Measurements from ENCODE around the gene GPRIN1.
A peak's percentile ranks its signal among the peaks of the same experiment; 100 is the strongest.

GPRIN1 gene

DNA sequence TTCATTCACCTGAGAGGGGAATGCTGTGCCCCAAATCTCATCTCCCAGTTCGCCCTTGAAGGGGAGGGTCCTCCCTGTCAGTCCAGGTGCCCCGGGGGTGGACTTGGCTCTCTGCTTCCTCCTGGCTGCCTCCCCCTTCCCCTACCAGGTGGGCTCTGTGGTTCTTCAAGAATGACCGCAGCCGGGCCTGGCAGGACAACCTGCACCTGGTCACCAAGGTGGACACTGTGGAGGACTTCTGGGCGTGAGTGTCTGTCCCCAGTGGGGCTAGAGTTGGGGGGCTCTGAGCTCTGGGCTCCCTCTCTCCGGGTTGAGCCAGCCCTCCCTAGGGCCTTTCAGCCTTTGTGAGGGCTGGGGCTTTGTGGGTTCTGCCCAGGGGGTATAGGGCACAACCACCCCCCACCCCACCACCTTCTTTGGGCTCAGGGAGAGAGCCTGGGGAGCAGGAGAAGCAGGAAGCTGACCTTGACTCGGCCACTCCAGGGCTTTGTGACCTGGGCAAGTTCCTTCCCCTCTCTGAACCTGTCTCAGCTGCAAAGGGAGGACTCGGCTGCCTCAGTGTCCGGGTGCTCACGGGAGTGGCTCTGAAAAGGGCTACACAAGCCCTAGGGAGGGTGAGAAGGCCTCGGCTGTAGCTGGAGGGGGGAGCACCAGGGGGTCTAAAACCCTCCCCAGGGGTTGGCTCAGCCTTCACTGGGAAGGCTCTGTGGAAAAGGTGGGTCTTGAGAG is 33.7 kb upstream of the GPRIN1 start:
- DNase-seq (ENCODE audit: low spot score) = no peak

DNA sequence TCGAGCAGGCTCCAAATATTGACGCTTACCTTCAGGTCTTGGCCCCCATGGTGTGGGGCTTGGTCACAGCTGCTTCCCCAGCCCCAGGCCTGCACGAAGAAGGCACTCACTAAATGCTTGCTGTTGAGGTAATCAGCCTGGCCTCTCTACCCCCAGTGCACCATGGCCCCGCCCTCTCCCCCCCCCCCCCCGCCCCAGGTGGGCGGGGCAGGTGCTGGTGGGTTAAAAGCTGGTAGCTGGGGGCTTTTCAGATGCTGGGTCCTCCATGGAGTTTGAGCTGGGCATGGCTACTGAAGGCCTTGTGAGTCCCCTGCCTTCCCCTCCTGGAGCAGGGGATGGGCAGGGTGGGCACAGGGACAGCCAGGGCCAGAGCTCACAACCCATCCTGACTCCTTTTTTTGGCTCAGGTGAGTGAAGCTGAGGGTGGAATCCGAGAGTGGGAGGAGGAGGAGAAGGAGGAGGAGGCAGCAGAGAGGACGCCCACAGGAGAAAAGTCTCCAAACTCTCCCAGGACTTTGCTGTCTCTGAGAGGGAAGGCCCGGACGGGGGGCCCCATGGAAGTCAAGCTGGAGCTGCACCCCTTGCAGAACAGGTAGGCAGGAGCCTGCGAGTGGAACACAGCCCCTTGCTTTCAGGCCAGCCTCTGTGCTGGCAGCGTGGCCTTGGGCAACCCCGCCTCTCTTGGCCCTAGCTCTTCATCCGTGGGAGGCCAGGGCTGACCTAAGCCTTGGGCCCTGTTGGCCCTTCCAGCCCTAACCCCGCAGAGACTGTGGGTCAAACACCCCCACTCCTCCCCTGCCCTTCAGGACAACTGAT is 32.9 kb upstream of the GPRIN1 start:
- DNase-seq (ENCODE audit: low spot score) = no peak

DNA sequence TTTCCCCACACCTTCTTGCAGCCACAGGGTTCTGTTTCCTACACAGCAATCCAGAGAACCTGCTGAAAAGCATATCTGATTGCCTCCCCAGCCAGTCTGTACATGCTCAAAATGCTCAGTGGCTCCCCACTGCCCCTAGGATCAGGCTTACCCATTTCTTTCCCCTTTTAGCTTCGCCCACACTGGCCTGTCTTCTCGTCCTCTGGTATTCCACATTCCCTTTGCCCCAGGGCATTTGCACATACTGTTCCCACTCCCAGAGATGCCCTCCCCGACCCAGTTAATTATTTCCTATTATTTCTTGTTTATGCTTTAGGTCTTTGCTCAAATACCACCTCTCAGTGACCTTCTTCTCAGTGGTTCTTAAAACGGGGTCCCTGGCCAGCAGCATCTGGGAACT is 30.7 kb upstream of the GPRIN1 start:
- DNase-seq (ENCODE audit: low spot score) = no peak

DNA sequence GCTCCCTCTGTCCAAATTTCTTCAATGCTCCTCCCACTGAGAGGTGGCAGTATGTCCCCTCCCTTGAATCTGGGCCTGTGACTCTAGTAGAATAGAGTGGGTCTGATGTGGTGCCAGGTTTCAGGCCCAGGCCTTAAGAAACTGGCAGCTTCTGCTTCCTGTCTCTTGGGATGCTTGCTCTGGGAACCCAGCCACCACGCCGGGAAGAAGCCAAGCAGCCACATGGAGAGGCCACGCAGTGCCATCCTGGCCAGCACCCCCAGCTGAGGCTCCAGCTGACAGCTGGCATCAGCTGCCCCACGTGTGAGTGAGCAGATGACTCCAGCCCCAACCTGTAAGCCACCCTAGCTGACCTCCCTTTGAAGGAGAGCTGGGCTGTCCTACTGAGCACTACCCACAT is 30.0 kb upstream of the GPRIN1 start:
- DNase-seq (ENCODE audit: low spot score) = peak; percentile 74

DNA sequence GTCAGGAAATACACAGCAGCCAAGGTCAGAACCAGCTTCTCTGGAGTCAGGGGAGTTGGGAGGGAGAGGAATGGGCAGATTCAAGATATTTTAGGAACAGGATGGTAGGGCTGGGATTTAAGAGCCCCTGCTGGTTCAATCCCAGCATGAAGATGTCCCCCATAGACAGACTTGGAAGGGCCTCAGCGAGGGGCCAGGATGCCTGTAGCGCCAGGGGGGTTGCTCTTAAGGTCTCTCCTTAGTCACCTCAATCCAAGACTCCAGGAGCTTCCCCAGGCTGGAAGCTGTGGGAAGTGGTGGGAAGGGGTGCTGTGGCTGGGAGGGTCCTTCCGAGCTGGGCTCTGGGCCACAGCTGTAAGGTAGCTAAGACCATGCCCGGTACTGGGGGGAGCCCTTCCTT is 29.3 kb upstream of the GPRIN1 start:
- no peak for DNase-seq (ENCODE audit: low spot score)

DNA sequence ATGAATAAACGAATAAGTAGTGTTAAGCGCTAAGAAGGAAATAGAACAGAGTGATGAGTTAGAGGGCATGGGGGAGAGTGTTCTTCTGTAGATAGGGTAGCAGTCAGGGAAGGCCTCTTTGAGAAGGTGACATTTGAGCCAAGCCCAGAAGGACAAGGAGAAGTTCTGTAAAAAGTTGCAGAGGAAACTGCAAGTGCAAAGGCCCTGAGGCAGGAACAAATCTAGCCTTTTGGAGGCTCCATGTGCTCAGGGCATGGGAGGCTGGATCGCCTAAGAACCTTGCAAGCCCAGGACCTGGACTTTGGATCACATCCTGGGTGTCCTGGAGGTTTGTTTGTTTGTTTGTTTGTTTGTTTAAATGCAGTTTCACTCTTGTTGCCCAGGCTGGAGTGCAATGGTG is 28.5 kb upstream of the GPRIN1 start:
- DNase-seq (ENCODE audit: low spot score) = no peak

DNA sequence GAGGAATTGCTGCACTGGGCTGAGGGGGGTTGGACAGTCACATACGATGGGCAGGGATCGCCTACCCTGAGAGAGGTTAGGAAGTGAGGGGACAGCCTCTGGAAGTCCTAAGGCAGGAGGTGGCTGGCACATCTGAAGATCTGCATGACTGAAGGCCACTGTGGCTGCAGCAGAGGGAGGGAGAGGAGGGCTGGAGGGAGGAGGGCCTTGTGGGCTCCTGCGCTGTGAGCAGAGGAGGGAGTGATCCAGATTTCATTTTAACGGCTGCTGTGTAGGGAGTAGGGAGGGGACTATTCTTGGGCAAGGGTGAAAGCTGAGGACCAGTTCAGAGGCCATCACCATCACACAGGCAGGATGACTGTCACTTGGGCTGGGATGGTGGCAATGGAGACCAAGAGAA is 27.6 kb upstream of the GPRIN1 start:
- no peak for DNase-seq (ENCODE audit: low spot score)

DNA sequence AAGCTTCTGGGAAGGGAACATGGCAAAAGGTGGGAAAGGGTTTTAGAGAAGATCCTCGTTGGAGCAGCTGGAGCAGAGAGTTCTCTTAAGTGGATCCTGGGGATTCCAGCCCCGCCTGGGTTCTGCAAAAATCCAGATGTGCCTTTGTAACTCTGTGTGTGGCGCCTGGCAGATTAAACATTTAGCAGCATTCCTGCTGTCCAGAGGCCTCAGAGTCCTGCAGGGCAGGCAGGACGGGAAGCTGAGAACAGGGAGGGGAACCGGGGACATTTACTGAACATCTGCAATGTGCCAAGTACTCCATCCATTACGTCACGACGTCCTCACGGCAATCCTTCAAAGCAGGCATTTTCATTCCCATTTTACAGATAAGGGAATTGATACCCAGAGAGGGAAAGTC is 26.5 kb upstream of the GPRIN1 start:
- DNase-seq (ENCODE audit: low spot score) = no peak

DNA sequence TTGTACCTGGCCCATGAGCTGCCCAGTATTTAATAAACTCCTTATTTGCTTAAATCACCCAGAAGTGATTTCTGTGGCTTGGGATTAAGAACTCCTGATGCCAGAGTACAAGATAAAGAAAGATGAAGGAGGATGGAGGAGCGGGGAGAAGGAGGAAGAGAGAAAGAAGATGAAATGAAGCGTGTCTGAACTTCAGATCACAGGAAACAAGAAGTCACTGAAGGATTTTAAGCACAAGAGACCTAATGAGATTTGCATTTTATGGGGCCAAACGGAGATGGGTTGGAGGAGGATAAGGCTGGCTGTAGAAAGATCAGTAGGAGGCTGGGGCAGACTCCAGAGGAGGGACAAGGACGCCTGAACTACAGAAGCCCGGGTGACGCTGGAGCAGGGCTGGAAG is 23.6 kb upstream of the GPRIN1 start:
- no peak for DNase-seq (ENCODE audit: low spot score)

DNA sequence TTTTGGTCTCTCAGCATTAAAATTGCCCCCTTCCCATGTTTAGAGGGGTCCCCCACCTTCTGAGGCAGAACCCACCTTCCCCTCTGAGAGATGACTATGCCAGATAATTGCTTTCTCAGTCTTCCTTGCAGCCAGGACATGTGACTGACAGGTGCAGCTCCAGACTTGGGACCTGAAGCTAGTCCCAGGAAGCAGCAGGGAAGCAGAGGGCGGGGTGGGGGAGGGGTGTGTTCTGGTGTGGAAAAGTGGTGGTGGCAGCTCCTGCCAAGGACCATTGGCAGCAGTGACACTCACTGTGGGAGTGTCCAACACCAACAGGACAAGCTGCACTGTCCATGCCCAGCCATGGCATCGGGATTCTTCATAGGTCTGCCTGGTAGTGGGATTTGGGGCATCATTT is 22.8 kb upstream of the GPRIN1 start:
- DNase-seq (ENCODE audit: low spot score) = no peak

DNA sequence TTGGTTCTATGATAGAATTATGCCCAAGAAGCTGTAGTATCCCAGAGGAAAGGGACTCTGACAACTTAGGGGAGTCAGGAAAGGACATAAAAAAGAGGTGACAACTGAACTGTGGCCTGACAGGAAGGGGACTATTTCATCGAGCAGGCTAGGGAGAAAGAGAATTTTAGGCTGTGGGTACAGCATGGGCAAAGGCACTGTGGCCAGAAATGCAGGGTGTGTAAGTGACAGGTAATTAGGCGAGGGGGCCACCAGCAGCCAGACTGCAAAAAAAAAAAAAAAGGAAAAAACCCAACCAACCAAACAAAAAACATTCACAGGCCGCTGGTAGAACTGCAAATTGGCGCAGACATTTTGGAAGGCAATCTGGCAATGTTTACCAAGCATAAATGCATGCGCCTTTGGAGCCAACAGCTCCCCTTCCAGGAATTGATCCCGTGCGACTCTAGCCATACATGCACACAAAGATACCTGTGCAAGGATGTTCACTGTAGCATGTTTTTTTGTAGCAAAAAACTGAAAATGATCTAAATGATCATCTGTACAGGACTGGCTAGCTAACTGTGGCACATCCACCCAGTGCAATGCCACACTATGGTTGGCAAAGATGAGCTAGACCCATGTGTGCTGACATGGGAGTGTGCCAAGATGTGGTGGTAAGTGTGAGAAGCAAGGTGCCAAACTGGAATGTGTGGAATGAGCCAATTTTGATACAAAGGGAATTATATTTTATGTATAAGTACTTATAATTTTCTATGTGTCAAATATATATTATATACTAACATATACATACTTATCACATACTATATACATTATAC is 21.6 kb upstream of the GPRIN1 start:
- no peak for DNase-seq (ENCODE audit: low spot score)

DNA sequence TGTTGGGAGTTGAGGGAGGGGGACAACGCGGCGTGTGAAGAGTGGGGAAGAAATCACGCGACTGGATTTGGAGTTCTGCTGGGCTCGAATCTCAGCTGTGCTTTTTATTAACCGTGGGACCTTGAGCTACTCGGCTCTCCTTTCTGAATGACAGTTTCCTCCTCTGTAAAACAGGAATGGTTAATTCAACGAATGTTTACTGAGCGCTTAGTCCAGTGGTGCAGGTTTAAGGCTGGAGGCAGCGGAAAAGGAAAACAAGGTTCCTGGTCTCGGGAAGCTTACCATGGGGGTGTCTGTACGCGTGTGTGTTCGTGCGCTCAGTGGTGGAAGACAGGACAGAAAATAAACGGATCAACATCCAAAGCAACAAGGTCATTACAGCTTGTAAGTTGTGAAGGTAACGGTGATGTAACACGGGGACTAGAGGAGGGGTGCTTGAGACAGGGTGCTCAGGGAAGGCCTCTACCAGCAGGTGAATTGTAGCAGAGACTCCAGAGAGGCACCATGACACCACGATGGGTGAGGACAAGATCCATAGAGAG is 20.8 kb upstream of the GPRIN1 start:
- no peak for DNase-seq (ENCODE audit: low spot score)

DNA sequence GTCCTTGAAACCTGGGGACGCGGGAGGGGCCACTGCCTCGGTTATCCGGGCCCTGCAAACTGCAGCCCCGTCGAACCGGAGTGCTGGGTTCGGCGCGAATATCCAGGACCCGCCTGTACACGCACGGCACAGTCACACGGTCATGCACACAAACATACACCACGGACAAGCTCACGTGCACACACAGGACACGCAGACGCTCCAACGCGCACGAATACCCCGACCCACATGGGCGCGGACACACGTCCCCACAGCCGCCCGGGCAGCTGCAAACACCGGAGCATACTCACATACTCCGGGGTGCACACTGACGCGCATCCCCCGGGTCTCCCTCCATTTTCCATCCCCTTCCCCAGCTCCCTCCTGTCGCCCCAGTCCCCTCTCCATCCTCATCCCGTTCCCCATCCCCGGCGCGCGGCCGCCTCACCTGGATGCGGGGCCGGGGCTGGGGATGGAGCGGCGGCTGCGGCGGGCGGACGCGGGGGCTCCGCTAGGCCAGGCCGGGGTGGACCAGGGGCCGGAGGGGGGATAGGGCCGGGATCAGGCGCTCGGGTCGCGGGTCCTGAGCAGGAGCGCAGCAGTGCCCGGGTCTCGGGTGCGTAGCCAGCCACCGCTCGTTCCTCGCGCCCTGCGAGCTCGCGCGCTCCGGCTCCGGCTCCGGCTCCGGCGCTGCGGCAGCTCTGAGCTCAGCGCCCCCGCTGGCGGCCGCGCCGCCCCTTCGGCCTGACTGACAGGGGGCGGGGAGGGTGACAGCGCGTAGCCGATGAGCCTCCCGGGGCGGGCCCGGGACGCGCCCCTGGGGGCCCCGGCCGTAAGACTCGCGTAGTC is 20.1 kb upstream of the GPRIN1 start, which contains the start of the genes EIF4E1B and SNCB:
Gene EIF4E1B (plus strand): TSS at position 823 of the 828 bp plus-strand sequence. CDS start 12,113 bp downstream, outside the sequence.
Gene SNCB (minus strand): TSS at position 682 of the 828 bp plus-strand sequence. CDS start 880 bp downstream, outside the sequence.
- DNase-seq (ENCODE audit: low spot score) = no peak

DNA sequence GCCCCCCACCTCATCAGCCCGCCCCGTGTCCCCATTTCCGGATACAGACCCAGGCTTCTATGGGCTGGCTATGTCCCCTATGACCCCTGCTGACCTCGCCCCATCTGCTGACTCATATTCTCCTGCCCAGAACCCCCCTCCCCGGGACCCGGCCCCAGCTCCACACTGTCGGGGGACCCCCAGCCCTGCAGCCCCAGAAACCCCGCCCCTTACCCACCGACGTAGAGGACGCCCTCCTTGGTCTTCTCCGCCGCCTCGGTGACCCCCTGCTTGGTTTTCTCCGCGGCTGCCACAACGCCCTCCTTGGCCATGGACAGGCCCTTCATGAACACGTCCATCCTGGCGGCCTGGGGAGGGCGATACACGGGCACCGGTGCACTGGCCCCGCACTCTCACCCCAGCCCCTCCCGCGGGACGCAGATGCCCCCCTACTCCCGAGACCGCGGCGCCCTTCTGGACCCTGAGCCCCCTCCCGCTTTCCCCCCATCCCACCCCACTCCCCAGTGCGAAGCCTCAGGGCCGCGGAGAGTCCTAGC is 19.4 kb upstream of the GPRIN1 start:
- DNase-seq (ENCODE audit: low spot score) = no peak

DNA sequence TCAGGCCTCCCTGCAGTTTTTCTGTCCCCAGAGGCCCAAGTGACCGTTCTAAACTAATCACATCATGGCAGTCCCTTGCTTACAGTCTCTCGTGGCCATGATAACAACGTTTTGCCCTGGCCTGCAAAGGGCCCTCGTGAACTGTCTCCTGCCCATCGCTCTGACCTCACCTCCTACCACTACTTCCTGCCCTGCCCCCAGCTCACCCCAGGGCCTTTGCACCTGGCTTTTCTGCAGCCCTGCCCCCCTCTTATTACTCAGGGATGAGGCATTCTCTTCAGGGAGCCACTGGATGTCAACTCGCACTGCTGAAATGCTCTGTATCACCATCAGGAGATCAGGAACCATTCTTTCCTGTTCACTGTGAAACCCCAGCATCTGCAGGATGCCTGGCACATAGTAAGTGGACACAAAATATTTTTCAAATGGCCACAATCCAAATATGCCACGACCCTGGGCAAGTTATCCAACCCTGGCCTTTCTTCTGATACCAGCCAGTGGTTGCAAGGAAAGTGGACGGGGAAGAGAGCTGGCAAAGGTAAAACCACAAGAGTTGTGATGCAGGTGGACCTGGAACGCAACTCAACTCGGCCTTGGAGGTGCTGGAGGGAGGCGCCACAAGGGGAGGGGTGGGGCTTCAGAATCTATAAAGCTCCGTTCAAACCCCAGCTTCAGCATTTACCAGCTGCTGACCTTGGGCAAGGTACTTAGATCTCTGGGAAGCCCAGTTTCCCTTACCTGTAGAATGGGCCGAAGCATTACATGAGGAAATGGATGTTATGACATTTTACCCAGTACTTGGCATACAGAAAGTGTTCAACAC is 18.7 kb upstream of the GPRIN1 start:
- DNase-seq (ENCODE audit: low spot score) = no peak

DNA sequence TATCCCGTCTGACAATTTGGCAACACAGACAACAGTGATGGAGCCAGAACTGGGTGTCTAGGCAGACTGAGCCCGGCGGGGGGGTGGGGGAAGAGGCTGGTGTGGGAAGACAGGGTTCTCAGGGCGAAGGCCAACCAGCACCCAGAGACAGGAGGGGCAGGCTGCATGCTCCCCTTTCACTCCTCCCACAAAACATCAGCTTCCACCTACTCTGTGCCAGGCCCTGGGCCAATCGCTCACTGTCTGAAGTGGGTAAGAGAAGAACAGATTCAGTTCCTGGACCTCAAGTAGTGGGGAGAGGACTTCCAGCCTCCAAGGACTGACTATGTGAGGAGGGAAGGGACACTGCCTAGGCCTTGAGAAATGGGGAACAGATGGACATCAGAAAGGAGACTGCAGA is 17.6 kb upstream of the GPRIN1 start:
- DNase-seq (ENCODE audit: low spot score) = no peak

DNA sequence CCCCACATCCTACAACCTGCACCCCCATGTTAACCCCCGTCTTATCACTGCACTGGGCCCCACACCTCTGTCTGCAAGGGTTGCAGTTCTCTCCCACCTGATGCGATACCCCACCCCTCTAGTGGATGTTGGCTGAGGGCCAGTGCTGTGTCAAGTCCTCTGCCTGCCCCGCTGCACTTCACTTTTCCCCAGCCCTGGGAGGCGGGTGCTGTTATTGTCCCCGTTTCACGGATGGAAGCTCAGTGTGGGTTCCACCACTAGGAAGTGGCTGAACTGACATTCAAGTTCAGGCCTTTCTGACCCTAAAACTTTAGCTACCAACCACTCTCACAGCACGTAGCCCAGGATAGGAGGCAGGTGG is 16.9 kb upstream of the GPRIN1 start:
- DNase-seq (ENCODE audit: low spot score) = no peak

DNA sequence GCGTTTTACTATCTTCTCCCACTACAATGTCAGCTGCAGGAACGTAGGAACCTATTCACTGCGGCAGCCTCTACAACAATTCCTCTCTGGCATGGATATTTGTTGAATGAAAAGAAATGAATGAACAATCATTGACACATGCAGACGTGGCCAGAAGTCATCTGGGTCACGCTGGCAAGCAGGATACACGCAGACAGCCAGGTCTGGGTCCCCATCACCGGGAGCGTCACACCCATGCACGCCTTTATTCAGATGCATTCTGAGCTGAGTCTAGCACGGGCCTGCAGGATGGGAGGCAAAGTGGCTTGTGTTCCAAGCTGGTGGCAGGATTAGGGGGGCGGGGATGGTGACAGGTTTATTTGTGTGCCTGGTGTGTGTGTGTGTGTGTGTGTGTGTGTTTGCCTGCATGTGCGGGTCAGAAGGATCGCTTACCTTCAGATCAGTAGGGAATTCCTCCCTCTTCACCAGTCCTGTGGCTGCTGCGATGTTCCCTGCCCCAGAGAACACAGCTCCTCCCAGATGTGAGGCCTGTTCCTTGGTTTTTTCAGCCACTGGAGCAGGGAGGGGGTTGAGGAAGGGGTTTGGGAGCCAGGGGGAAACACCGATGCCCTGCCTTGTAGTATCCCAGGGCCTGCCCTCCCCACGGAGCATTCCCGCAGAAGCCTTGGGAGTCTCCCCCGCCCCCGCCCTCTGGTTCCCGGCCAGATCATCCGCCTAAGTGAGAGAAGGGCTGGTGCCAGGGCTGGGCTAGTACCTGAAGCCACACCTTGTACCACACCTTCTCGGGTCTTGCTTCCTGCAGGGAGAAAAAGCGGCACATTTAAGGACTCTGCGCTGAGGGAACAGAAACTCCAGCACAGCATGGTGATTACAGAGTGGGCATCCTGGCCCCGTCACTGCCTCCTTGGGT is 16.3 kb upstream of the GPRIN1 start:
- DNase-seq (ENCODE audit: low spot score) = no peak

DNA sequence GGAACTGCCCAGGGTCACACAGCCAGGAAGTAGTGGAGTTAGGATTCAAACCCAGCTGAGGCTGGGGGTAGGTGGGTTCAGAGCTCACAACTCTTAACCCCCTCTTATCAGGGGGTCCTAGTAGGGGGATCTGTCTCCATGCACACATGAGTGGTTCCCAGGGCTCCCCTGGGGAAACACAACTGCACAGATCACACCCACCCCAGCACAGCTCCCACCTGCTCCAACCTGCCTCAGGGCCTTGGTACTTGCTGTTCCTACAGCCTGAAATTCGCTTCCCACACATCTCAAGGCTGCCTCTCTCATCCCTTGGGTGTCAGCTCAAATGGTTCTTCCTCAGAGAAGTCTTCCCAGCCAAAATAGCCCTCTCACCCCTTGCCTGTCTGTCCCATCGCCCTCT is 15.6 kb upstream of the GPRIN1 start:
- DNase-seq (ENCODE audit: low spot score) = no peak

All from globus pallidus (tissue), 1 donor.